ENCODE results near the gene CNTN3.

CNTN3 gene

GRCh38 chr3:74614107-74614967, at the start of gene CNTN3:
TSS of gene CNTN3 (minus strand) at chr3:74614659. CDS start at chr3:74521112, 93,547 bp downstream.
- in situ Hi-C loops (cut with MboI; ENCODE audit: low sequenced_read_pairs): no loop called here

GRCh38 chr3:74663178-74663577, 48.7 kb upstream of the CNTN3 start:
- in situ Hi-C loops (cut with MboI; ENCODE audit: low sequenced_read_pairs): no loop called here

GRCh38 chr3:74661672-74662071, 47.2 kb upstream of the CNTN3 start:
- in situ Hi-C loops (cut with MboI; ENCODE audit: low sequenced_read_pairs): no loop called here

GRCh38 chr3:74651885-74652284, 37.4 kb upstream of the CNTN3 start:
- in situ Hi-C loops (cut with MboI; ENCODE audit: low sequenced_read_pairs): no loop called here

- in situ Hi-C loops (cut with MboI; ENCODE audit: low sequenced_read_pairs): no loop called here
These were observed 36.8 kb upstream of the CNTN3 start for GRCh38 chr3:74651292-74651691.

GRCh38 chr3:74648107-74648506, 33.6 kb upstream of the CNTN3 start:
- in situ Hi-C loops (cut with MboI; ENCODE audit: low sequenced_read_pairs): no loop called here

GRCh38 chr3:74646094-74646493, 31.6 kb upstream of the CNTN3 start:
- in situ Hi-C loops (cut with MboI; ENCODE audit: low sequenced_read_pairs): no loop called here

- in situ Hi-C loops (cut with MboI; ENCODE audit: low sequenced_read_pairs): no loop called here
These were observed 29.2 kb upstream of the CNTN3 start for GRCh38 chr3:74643636-74644035.

GRCh38 chr3:74642876-74643275, 28.4 kb upstream of the CNTN3 start:
- in situ Hi-C loops (cut with MboI; ENCODE audit: low sequenced_read_pairs): no loop called here

- in situ Hi-C loops (cut with MboI; ENCODE audit: low sequenced_read_pairs): no loop called here
These were observed 25.8 kb upstream of the CNTN3 start for GRCh38 chr3:74640211-74640610.

- in situ Hi-C loops (cut with MboI; ENCODE audit: low sequenced_read_pairs): no loop called here
These were observed 25.2 kb upstream of the CNTN3 start for GRCh38 chr3:74639681-74640080.

GRCh38 chr3:74636981-74637380, 22.5 kb upstream of the CNTN3 start:
- in situ Hi-C loops (cut with MboI; ENCODE audit: low sequenced_read_pairs): no loop called here

- in situ Hi-C loops (cut with MboI; ENCODE audit: low sequenced_read_pairs): no loop called here
These were observed 18.6 kb upstream of the CNTN3 start for GRCh38 chr3:74633021-74633420.

- in situ Hi-C loops (cut with MboI; ENCODE audit: low sequenced_read_pairs): no loop called here
These were observed 17.1 kb upstream of the CNTN3 start for GRCh38 chr3:74631351-74632140.

GRCh38 chr3:74630602-74631001, 16.1 kb upstream of the CNTN3 start:
- in situ Hi-C loops (cut with MboI; ENCODE audit: low sequenced_read_pairs): no loop called here

- in situ Hi-C loops (cut with MboI; ENCODE audit: low sequenced_read_pairs): no loop called here
These were observed 11.6 kb upstream of the CNTN3 start for GRCh38 chr3:74626011-74626410.

GRCh38 chr3:74624301-74624700, 9.8 kb upstream of the CNTN3 start:
- in situ Hi-C loops (cut with MboI; ENCODE audit: low sequenced_read_pairs): no loop called here

GRCh38 chr3:74623261-74623836, 8.9 kb upstream of the CNTN3 start:
- in situ Hi-C loops (cut with MboI; ENCODE audit: low sequenced_read_pairs): no loop called here

GRCh38 chr3:74621581-74621980, 7.1 kb upstream of the CNTN3 start:
- in situ Hi-C loops (cut with MboI; ENCODE audit: low sequenced_read_pairs): no loop called here

GRCh38 chr3:74617776-74618175, 3.3 kb upstream of the CNTN3 start:
- in situ Hi-C loops (cut with MboI; ENCODE audit: low sequenced_read_pairs): no loop called here

GRCh38 chr3:74613521-74614106, 845 bp downstream of the CNTN3 start:
- in situ Hi-C loops (cut with MboI; ENCODE audit: low sequenced_read_pairs): no loop called here
